ENCODE results near the gene ESPL1.
A peak's percentile ranks its signal among the peaks of the same experiment; 100 is the strongest.

The ESPL1 gene

GRCh38 chr12:53231921-53232645 lies 36.0 kb upstream of the ESPL1 start, which contains the start of gene RARG:
RARG (minus strand) TSS chr12:53232209; CDS start chr12:53227545, 4,664 bp downstream.
- DNase-seq, result peak; percentile 55

GRCh38 chr12:53232646-53233461 lies 35.2 kb upstream of the ESPL1 start:
- DNase-seq, result no peak

DNA sequence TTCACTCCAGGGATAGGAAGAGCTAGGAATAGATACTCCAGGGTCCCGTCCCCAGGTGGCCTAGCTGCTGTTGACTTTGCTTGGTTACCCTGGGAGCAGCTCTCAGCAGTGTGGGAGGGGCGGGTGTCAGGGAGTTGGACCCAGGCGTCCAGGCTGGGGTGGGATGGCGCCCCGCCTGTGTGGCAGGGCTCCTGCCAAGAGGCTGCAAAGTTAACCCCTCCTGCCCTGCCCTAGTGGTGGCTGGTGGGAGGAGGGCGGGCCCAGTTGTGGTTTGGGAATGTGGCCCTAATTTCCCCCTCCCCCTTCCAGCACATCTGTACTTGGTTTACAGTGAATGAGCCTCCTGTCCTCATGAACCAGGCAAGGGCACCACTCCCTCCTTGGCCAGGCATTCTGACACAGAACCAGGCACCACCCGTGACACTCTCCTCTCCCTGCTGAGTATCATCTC lies 34.4 kb upstream of the ESPL1 start:
- no peak for DNase-seq

GRCh38 chr12:53234271-53234914 lies 33.7 kb upstream of the ESPL1 start:
- no peak for DNase-seq

- DNase-seq, result no peak
Observed at GRCh38 chr12:53235164-53235563, 32.9 kb upstream of the ESPL1 start.

- no peak for DNase-seq
Observed at GRCh38 chr12:53235742-53236442, 32.2 kb upstream of the ESPL1 start.

DNA sequence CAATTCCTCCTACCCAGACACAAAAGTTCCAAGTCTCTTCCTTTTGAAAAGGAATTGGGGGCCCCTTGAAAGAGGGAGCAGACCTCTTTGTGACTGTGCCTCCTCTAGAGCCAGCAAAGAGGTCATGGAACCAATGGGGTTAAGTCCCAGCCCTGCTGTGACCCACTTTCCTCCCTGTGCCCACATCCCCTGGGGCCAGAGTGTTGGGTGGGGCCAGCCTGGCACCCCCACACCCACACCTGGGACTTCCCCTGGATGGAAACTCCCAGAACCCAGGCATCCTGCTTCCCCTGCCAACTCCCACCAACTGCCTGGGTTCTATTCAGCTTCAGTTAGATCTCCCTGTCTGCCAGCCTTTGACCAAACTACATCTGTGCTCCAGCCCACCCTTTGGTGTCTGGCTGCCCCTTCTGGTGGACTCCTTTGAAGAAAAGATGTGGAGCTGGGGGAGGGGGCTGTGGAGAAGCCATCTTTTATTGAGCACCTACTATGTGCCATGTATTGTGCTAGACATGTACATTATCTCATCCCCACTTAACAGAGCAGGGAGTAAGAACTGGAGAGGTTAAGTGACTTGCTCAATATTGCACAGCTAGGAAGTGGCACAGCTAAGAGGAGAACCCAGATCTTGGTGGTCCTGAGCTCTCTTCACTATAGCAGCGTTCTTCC lies 31.5 kb upstream of the ESPL1 start:
- DNase-seq, result peak; percentile 59

GRCh38 chr12:53239643-53240258 lies 28.3 kb upstream of the ESPL1 start:
- DNase-seq, result no peak

- DNase-seq, result no peak
Observed at GRCh38 chr12:53241623-53242412, 26.3 kb upstream of the ESPL1 start.

- no peak for DNase-seq
Observed at GRCh38 chr12:53244337-53244736, 23.8 kb upstream of the ESPL1 start.

DNA sequence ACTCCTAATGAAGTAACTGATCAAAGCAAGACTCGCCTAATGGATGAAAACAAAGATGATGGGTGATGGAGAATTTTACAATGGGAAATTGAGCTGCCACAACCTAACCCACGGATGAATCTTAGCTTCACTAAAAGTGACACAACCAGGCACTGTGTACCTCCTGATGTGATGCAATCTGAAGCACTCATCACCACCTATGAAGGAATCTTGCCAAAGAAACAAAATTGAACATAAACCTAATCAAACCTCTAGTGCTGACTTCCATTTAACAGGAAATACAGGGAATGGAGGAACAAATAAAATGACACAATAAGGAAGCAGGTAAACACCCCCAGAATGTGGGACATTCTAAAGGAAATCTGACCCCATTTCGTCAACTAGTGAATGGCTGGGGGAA lies 22.8 kb upstream of the ESPL1 start:
- no peak for DNase-seq

GRCh38 chr12:53251477-53252348 lies 16.4 kb upstream of the ESPL1 start:
- DNase-seq, result peak; percentile 60

DNA sequence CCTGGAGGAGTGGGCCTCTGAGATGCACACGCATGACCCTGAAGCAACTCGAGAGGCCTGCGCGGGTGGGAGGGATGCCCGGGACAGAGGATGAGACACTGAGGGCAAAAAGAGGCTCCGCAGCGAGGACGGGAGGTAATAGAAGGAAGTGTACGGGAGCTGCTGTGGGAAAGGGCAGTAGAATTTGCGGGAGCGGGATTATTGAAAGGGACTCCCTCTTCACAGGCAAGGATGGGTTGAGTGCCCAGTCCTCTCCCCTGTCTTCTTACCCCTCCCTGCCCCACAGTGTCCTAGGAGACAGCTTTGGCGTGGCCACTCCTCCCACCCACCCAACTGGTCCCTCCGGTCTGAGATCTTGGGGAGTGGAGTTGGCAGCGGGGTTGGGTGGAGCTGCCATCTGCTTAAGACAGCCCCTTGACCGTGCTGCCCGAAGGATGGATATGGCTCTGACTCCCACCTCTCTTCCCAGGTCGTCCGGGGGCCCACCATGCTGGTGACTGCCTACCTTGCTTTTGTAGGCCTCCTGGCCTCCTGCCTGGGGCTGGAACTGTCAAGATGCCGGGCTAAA lies 15.7 kb upstream of the ESPL1 start:
- no peak for DNase-seq

GRCh38 chr12:53253298-53253697 lies 14.8 kb upstream of the ESPL1 start:
- DNase-seq, result no peak

- no peak for DNase-seq
Observed at GRCh38 chr12:53254816-53255545, 13.1 kb upstream of the ESPL1 start.

DNA sequence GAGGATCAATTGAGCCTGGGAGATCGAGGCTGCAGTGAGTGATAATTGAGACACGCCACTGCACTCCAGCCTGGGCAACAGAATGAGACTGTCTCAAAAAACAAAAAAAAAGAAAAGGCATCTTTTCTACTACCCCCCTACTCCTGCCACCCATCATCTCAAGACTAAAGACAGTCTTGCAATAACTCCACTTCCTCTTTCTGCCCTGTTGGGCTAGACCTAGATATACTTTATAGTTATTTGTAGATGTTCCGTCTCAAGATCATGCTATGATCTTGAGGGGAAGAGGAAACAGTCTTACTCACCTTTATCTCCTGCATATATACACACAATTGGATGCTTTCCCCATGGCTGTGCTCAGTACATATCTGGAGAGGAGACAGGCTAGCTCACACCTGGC lies 12.1 kb upstream of the ESPL1 start:
- no peak for DNase-seq

DNA sequence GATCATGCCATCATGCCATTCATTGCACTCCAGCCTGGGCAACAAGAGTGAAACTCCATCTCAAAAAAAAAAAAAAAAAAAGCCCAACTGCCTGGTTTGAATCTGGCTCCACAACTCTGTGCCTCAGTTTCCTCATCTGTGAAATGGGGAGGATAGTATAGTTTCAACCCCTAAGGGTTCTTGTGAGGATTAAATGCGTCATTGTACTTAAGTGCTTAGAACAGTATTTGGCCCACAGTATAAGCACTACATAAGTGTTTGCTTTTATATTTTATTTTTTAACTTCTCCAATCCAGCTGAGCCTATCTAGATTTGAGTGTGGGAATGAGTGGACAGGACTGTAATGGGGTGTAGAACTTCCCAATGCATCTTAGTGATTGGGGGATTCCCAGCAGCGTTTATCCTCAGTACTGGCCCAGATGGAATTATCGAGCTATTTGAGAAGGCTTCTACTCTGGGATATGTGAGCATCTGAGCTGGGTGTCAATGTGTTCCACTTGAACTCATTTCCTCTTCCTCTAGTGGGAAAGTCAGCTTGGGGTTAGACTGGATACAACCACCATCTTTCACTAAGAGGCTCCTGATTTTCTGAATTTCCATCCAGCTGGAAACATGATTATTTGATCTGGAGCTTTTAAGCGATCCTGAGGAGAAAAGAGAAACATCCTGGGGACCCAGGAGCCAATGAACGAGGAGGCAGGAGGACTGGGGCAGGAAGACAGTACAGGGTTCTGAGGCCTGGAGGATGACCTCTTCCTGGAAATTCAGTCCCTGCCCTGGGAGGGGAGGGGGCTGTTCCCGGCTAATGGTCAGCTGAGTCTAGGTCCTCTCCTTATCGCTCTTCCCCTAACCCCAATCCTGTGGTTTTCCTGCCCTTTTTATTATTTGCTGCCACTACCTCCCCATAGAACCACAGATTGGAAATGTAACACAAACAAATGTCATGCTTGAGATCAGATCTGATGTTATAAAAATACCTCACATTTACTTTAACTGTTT lies 9.3 kb upstream of the ESPL1 start:
- DNase-seq, result no peak

GRCh38 chr12:53259891-53260290 lies 8.2 kb upstream of the ESPL1 start:
- no peak for DNase-seq
